GM21381 (cell line): ENCODE measurements around the gene UBR1.
"Not testable (repeated sequence)": the region's sequence is repeated elsewhere in the genome, so short reads cannot be mapped to it uniquely, and the experiment has no call there.

Experiments
- ATAC-seq: cut with Tn5 transposase; IDR thresholded peaks from one replicate; pipeline ENCODE4 v1.9.1; 2021; ENCODE audit warnings: mild to moderate bottlenecking, moderate library complexity; ENCODE audit not compliant: unreplicated experiment

UBR1 gene

DNA sequence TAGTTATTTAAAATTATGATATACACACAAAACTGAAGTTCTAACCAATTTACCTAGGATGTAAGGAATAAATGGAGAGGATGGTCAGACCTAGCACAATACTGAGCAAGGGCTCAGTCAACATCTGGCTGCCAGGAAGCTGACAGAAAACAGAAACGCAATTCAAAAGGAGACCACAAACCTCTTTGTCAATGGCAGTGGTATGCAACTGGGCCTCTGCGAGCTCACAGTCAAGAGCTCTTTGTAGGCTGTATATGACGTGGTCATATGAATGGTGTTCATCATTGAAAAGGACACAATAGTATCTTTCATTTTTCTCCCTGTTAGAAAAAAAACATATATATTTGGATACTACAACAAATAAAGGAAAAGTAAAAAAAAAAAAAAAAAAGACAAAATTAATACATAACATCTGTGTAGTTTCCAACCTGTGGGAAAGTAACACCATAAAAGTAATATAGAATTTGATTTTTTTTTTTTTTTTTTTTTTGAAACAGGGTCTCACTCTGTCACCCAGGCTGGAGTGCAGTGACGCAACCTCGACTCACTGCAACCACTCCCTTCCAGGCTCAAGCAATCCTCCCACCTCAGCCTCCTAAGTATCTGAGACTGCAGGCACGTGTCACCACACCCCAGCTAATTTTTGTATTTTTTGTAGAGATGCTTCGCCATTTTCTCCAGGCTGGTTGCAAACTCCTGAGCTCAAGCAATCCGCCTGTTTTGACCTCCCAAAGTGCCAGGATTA lies 37.9 kb downstream of the UBR1 start:
- ATAC-seq: no peak

DNA sequence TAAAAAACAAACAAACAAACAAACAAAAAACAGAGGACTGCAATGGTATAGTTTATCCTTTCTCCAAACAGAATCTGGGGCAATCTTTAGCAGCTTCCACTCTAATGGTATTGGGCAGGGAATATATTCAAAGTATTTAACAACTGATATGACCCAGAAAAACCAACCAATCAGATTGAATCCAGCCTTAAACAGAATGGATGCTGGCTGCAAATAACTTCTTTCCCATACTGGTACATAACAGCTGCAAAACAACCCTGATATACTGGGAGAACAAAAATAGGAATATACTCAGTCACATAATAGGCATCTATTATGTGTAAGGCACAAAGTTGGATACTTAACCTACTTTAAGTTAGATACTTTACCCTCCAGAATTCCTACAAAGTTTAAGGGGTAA lies 49.1 kb downstream of the UBR1 start:
- ATAC-seq: no peak

DNA sequence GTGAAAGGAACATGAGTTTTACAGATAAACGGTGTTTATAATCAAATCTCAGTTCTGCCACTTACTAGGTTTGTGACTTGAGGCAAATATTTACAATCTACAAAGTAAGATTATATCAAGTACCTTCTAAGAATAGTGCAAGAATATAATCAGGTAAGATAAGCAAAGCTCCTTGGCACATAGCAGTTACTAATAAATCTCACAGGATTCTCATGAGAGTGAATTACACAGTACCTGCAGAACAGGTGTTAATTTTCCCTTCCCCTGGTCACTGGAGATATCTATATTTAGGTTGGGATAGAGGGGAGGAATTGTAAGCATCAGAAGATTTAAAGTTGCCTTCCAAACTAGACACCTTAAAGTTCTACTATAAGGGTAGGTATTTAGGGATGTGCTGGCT lies 53.0 kb downstream of the UBR1 start:
- ATAC-seq: no peak

DNA sequence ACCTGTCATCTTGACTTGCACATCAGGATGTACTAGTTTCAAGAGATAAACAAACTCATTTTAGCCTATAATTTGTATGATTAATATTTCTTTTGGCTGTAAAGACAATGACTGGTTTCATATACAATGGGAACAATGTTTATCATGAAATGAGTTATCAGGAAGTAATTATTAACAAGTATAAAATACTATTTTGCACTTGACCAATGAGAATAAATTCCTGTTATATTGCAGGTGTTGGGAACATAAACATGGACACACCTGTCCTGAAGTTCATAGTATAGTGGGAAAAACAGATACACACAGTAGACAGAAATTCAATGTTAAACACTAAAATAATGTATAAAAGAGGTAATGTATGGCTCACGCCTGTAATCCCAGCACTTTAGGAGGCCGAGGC lies 56.9 kb downstream of the UBR1 start:
- ATAC-seq: no peak

DNA sequence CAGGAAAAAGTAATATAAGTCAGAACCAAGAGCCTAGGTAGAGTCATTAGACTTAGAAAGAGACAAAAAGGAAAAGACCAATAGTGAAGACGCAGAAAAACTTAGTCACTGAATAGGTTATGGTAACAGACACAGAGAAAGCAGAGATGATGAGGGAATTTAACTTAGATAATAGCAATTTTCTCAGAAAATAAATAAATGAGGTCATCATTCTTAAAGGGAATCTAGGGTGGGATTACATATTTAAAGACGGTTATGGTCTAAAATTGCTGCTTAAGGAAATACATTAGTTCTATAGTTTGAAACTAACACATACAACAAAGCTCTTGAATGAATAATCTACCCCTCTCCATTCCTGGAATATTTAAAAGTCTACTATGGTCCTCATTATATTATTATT lies 59.4 kb downstream of the UBR1 start:
- no peak for ATAC-seq

DNA sequence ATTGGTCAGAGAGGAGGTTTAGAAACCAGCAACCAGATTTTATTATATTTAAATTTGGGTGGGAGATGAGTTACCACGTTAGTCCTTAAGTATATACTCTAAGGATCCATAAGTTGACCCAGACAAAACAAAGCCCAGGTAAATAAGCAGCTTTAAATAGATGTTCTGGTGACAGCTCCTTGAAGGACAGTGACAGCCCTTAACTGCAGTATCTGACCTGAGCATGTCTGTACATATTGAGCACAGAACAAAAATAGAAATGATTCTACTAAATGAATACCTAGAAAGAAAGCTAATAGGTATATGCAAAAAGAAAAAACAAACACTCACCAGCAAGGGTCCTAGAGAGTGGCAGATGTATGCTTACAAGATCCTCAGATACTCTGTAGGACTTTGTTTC lies 63.0 kb downstream of the UBR1 start:
- ATAC-seq: no peak

DNA sequence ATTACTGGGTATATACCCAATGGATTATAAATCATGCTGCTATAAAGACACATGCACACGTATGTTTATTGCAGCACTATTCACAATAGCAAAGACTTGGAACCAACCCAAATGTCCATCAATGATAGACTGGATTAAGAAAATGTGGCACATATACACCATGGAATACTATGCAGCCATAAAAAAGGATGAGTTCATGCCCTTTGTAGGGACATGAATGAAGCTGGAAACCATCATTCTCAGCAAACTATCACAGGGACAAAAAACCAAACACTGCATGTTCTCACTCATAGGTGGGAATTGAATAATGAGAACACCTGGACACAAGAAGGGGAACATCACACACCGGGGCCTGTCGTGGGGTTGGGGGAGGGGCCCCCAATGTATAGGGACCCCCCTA lies 64.8 kb downstream of the UBR1 start:
- not testable (repeated sequence) for ATAC-seq

DNA sequence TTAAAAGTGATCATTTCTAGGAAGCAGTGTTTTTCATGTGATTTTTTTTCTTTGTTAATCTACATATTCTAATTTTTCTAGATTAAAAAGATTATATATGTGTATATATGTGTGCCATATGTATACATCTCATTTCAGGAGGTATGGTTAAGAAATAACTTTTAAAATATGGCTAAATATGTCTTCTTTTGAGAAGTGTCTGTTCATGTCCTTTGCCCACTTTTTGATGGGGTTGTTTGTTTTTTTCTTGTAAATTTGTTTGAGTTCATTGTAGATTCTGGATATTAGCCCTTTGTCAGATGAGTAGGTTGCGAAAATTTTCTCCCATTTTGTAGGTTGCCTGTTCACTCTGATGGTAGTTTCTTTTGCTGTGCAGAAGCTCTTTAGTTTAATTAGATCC lies 70.6 kb downstream of the UBR1 start:
- ATAC-seq: not testable (repeated sequence)

DNA sequence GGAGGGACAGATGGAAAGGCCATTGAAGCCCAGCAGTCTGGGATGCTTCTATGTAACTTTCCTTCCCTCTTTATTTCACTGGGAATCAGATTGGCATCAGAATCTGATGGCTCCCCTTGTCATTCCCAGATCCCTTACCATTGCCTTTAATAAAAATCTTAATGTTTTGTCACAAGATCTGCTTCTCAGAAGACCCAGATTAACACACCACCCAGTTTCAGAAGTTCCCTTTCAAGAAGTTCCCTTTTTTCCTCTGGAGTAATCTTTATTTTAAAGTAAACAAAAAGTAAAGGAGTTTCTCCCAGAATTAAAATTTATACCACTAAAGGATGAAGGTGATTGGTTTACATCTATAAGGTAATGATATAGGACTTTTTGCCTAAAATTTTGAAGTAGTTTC lies 76.4 kb downstream of the UBR1 start:
- no peak for ATAC-seq

DNA sequence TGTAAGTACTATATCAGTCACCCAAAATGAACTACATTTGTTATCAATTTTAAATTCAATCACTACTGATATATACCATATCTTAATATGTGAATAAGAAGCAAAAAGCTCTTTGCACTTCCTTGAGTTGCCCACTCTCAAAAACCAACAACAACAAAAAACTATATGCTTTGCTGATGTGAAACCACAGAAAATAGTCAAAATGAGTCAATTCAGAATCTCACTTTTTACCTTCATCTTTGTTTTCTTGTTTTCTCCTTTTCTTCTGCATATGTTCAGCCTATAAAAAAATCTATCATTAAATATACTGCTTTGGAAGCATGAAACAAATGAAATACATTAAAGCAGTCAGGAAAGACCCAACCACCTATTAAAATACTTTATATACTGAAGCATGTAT lies 80.7 kb downstream of the UBR1 start:
- no peak for ATAC-seq

DNA sequence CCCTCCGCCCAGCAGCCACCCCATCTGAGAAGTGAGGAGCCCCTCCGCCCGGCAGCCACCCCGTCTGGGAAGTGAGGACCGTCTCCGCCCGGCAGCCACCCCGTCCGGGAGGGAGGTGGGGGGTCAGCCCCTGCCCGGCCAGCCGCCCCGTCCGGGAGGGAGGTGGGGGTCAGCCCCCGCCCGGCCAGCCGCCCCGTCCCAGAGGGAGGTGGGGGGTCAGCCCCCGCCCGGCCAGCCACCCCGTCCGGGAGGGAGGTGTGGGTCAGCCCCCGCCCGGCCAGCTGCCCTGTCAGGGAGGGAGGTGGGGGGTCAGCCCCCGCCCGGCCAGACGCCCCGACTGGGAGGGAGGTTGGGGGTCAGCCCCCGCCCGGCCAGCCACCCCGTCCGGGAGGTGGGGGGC lies 91.2 kb downstream of the UBR1 start:
- ATAC-seq: not testable (repeated sequence)

DNA sequence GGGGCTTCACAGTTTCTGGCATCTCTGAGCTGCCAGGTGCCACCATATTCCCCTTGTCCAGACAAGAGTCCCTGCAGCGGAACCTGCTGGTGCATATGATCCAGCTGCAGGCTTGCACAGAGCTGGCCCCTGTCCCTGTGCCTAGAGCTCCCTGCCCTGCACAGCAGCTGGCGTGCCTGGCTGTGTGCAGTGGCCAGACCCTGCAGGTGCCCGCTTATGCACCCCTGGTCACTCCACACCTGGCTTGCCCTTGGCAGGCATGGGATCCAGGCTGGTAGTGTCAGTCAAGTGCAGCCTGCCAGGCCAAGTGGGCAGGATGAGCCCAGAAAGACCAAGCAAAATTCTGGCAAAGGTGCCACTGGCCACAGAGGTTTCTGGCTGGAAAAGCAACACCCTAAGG lies 96.6 kb downstream of the UBR1 start:
- no peak for ATAC-seq

DNA sequence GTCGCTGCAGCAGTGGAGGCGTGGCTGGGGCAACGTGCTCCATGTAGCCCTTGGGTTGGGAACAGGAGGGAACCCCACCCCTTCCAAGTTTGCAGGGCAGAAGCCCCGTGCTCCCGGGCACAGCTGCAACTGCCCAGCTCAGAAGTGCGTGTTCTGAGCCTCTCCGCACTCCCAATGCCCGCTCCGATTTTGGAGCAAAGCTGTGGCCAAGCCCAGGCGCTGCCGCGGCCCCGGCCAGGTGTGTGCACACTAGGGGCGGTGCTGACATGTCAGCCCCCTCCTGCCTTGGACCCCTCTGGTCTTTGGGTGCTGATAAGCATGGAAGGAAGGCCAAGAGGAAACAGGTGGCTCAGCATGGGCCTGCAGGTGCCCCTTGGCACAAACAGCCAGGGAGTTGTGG lies 97.7 kb downstream of the UBR1 start:
- no peak for ATAC-seq

DNA sequence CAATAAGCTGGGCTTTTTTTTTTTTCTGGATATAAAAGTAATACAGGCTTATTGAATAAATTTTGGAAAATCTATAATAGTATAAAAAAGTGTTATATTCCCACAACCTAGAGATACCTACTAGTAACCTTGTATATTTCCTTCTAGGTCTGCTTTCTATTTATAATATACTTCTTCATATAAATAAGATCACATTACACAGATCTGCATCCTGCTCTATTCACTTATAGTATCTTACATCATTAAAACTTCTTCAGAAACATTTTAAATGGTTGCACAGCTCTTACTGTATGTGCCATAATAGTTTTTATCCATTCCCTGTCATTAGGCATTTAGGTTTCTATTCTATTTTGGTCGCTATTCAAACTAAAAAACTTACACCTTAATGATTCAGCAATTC lies 98.3 kb downstream of the UBR1 start:
- ATAC-seq: no peak

DNA sequence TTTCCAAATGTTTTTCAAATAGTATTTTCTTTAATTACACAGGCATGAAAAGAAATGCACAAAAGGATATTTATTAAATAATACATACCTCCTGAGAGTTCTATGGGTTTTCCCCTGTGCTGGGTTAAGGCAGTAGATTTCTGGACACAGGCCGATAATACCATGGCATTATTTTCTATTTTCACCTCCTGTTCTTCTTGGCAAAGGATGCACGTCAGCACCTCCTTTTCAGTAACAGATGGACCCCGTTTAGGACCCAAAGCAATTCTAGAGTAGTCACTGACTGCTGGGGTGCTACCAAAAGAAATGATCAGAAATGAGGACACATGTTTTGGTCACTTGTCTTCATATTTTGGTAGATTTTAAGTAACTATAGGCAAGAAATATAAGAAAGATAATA lies 98.8 kb downstream of the UBR1 start:
- no peak for ATAC-seq

DNA sequence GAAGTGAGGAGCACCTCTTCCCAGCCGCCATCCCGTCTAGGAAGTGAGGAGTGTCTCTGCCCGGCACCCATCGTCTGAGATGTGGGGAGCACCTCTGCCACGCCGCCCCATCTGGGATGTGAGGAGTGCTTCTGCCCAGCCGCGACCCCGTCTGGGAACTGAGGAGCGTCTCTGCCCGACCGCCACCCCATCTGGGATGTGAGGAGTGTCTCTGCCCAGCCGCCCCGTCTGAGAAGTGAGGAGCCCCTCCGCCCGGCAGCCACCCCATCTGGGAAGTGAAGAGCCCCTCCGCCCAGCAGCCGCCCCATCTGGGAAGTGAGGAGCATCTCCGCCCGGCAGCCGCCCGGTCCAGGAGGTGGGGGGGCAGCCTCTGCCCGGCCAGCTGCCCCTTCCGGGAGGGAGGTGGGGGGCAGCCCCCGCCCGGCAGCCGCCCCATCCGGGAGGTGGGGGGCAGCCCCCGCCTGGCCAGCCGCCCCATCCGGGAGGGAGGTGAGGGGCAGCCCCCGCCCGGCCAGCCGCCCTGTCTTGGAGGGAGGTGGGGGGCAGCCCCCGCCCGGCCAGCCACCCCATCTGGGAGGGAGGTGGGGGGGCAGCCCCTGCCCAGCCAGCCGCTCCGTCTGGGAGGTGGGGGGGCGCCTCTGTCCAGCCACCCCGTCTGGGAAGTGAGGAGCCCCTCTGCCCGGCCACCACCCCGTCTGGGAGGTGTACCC lies 100.8 kb downstream of the UBR1 start:
- not testable (repeated sequence) for ATAC-seq

DNA sequence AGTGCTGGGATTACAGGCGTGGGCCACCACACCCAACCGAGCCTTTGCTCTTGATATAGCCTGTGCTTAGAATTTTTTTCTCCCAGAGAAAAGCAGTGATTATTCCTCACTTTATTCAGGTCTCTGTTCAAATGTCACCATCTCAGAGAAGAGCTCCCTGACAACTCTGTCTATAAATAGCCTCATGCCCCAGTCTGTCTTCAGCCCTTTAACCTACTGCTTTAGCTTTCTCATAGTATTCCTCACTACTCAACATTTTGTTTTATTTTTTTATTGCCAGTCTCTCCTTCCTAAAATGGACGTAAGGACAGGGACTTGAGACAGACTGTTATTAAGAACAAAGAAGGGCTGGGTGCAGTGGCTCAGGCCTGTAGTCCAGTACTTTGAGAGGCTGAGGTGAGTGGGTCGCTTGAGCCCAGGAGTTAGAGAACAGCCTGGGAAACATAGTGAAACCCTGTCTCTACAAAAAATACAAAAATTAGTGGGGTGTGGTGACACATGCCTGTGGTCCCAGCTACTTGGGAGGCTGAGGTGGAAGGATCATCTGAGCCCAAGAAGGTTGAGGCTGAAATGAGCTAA lies 106.5 kb downstream of the UBR1 start:
- no peak for ATAC-seq

DNA sequence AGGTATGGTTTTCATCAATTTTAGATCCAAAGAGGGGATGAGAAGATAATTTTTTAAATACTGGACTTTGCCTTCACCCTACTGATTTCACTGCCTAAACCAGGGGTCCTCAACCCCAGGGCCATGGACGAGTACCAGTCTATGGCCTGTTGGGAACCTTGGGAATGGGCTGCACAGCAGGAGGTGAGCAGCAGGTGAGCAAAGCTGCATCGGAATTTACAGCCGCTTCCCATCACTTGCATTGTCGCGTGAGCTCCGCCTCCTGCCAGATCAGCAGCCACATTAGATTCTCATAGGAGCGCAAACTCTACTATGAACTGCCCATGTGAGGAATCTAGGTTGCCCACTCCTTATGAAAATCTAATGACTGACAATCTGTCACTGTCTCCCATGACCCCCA lies 109.0 kb downstream of the UBR1 start:
- ATAC-seq: no peak

DNA sequence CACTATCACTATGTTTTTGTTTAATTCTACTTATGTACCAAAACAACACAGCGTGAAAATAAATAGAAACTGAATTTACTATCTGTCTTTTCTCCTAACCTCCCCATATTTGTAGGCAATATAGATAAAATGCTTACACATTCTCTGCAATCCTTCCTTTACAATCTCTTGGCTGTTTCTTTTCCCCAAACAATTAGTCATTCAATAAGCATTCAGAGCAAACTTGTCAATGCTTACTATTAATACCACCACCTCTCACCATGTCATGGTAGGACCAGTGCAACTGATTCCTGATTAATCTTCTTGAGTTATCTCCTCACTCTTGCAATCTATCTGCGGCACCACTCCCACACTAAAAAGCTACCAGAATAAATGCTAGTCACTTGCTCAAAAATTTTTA lies 111.3 kb downstream of the UBR1 start:
- no peak for ATAC-seq

DNA sequence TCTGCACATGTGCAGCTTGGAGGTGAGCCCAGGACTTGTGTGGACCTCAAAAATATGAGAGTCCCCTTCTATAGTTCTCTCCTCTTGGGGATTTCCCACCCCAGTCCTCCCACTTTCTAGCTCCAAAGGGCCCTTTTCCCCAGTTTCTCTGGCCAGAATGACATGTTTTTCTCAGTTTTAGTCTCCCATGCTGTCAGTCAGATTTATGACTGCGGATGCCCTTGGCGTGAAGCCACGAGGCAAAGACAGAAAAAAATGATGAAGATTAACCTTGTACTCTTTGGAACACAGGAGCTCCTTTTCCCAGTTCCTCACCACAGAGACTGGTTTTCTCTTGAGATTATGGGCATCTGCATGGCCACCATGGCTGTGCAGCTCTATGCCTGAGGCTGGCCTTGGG lies 113.2 kb downstream of the UBR1 start:
- ATAC-seq: no peak

DNA sequence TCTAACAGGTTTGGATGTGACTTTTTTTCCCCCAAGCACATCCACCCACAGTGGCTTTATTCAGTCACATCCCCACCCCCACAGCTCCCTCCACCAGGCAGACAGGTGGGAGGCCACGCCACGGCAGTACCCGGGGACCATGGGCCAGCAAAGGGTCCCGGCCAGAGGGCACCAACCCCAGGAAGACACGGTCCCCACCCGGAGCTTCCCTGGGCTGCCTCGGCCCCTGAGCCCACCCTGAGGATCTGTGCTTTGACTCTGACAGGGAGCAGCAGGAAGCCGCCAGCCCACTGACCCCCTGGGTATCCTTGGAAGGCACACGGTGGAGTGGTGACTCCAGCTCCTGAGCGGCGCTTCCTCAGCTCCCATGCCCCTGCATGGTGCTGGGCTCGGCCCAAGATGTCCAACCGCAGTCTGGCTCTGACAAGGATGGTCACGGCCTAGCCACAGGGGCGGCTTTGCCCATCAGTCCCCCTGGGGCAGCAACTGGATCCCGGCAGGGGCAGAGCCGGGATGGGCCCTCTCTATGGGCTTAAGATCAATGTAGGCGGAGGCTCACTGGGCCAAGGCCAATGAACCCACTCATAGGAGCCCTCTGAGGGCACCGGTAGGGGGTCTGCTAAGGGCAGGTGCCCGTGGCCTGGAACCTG lies 119.0 kb downstream of the UBR1 start:
- ATAC-seq: no peak

DNA sequence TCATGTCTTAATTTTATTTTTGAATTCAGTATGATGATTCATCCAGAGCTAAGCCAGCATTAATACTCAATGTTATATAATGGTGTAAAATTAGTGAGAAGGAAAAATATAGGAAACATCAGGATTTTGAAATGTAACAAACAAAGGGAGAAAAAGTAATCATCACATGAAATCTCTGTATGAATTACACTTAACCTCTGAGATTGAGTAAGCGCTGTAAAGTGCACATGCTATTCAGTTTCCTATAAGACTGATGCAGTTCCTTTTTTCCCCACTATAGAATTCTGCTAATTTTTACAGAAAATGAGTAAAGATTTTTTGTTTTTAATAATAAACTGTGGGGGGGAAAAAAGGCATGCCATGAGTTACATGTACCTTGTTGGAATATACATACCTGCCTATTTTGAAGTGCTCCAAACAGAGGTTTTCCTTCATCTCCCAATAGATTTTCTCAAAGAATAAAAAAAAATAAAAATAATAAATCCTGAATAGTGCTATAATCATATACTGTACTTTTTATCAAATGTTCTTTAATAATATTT lies 121.3 kb downstream of the UBR1 start:
- no peak for ATAC-seq
